GM18498 (cell line): Measurements from ENCODE around the gene DCDC1.
"Not testable (repeated sequence)": the region's sequence is repeated elsewhere in the genome, so short reads cannot be mapped to it uniquely, and the experiment has no call there.

Experiments used
- ATAC-seq: cut with Tn5 transposase; IDR thresholded peaks from one replicate; pipeline ENCODE4 v1.9.1; 2021; ENCODE audit warnings: mild to moderate bottlenecking, moderate library complexity; ENCODE audit not compliant: unreplicated experiment

Gene DCDC1

DNA sequence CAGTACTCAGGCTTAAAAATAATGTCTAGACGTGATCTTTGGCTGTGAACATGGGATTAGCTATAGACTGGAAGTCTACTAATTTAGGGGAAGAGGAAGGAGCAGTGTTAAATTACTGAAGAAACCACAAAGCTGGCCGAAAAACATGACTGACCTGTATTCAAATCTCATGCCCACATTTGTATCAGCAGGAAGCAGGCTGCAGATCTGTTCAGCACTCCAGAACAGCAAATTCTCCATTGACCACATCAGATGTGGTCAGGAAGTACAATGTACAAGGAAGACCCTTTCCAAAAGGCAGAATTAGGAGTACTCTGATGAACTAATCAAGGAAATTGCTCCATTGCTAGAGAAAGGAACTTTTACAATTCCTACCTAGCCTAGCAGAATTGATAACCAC lies 31.7 kb downstream of the DCDC1 start:
- ATAC-seq, result no peak

- ATAC-seq, result no peak
Measured at GRCh38 chr11:31328697-31329096, 40.8 kb downstream of the DCDC1 start.

- ATAC-seq, result no peak
Measured at GRCh38 chr11:31327417-31327816, 42.1 kb downstream of the DCDC1 start.

- peak; percentile 70 for ATAC-seq
Measured at GRCh38 chr11:31326470-31327148, 42.9 kb downstream of the DCDC1 start.

DNA sequence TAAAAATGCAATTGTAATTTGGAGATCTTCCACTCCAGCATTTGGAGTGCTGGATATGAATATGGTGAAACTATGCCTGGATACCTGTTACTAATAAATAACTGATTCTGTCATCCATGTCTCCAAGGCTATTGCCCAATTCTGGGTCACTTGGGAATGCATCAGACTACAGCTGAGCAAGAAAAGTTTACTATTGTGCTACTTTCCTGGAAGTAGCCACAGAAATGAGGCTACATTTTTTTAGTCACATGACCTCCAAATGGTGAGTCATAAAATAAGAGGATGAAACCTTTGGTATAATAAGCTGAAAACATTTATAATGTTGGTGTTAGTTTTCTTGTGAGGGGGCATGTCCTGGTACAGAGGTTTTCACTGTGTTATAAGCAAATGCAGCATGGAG lies 44.4 kb downstream of the DCDC1 start:
- no peak for ATAC-seq

- no peak for ATAC-seq
Measured at GRCh38 chr11:31323145-31323544, 46.4 kb downstream of the DCDC1 start.

- not testable (repeated sequence) for ATAC-seq
Measured at GRCh38 chr11:31321494-31321893, 48.0 kb downstream of the DCDC1 start.

DNA sequence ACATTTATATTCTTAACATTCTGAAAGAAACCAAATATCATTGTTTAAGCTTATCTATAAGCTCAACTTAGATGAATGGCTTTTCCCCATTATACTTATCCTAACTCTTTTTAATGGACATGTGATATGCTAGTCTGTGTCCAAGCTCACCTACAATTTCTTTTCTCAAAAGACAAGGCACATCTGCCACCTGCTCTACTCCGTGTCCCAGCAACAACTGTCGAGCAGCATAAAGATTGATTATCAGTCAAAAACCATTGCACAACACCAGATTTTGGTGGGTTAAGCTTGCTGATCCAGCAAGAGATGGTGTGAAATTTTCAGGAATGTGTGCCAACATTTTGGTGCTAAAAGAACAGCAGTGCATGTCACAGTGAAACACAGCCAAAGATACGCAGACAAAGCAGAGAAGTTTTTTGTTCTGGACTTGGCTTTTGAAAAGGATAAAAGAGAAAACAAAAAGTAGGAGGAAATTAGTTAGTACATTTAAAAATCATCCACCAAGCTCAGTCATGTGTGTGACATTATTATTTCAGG lies 65.8 kb downstream of the DCDC1 start:
- no peak for ATAC-seq

DNA sequence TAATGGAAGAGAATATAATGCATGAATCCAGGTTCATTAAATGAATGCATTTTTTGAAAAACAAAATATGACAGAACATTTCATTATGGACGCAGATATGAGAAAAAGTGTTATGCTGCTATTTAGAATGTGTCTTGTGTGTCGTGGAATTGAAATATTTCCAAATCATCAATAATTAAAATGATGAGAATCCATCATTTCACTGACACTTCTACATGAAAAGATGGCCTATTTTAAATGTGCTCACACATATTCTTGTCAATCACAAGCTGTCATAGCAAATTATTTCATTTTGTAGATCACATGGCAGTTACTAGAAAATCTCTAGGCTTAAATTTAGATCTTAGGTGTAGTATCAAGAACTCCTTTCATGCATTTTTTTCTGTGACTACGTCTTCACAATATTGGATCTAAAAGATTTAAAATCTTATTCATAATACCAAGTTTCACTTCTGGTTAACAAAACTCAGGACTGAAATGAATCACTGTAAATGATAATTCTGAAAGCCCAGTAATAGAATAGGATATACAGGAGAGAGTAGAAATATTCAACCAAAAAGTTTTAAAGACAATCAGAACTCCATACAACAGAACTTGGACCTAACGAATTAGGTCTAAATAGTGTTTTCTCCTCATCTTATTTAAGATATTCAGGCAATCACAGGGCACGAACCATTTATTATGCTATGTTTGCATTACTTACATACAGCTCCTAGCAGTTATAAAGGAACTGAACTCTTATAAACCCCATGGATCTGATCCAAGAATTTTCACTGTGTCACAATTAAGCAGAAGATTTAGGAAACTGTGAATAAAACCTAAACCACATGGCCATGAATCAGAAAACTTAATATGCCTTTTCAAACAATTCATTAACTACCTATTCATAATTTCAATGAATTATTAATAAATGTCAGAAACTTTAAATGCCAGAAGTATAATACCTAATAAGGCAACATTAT lies 67.7 kb downstream of the DCDC1 start:
- no peak for ATAC-seq

DNA sequence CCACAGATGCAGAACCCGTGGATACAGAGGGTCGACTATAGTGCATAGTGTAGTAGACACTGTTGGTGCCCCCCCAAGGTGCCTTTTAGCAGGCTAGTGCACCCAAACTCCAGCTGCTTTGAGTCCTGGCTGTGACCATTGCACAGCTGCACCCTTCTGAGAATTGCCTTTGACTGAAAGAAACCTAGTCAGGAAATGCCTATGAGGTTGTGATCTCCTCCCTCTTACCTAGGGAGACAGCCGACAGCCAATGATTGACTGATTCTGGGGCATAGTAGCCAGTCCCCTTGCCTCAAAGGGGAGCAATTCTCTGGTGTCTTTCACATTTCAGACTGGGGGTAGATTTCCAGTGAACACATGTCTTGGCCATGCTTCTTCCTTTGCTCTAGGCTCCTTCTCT lies 74.2 kb downstream of the DCDC1 start:
- ATAC-seq, result no peak

DNA sequence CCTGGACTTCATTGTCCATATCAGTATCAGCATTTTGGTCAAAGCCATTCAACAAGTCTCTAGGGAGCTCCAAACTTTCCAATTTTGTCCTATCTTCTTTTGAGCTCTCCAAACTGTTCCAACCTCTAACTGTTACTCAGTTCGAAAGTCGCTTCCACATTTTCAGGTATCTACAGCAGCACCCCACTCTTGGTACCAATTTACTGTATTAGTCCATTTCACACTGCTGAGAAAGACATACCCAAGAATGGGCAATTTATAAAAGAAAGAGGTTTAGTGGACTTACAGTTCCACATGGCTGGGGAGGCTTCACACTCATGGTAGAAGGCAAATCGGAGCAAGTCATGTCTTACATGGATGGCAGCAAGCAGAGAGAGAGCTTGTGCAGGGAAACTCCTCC lies 96.0 kb downstream of the DCDC1 start:
- ATAC-seq, result not testable (repeated sequence)

- no peak for ATAC-seq
Measured at GRCh38 chr11:31267720-31268119, 101.8 kb downstream of the DCDC1 start.

GRCh38 chr11:31264834-31265233 lies 104.7 kb downstream of the DCDC1 start:
- ATAC-seq, result no peak

GRCh38 chr11:31262761-31263160 lies 106.8 kb downstream of the DCDC1 start:
- no peak for ATAC-seq

GRCh38 chr11:31259797-31260196 lies 109.7 kb downstream of the DCDC1 start:
- ATAC-seq, result no peak

- no peak for ATAC-seq
Measured at GRCh38 chr11:31254415-31254814, 115.1 kb downstream of the DCDC1 start.

DNA sequence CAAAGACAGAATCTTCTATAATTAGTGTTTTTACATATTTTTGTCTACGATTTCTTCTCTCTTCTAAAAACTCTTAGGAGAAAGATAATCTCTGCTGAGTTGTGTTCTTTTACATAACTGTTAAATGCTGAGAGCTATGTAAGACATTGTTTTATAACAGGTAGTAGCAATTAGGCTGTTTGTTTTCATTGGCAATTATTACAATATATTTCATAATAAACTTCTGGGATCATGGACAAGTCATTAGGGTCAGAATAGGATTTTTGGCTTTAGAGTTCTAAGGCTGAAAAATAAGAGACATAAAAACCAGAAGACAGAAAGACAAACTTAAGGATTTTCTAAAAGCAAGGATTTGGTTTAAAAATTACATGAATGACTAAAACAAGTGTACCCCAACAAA lies 120.8 kb downstream of the DCDC1 start:
- no peak for ATAC-seq

- no peak for ATAC-seq
Measured at GRCh38 chr11:31247321-31247720, 122.2 kb downstream of the DCDC1 start.

GRCh38 chr11:31246451-31247165 lies 122.9 kb downstream of the DCDC1 start:
- ATAC-seq, result no peak

DNA sequence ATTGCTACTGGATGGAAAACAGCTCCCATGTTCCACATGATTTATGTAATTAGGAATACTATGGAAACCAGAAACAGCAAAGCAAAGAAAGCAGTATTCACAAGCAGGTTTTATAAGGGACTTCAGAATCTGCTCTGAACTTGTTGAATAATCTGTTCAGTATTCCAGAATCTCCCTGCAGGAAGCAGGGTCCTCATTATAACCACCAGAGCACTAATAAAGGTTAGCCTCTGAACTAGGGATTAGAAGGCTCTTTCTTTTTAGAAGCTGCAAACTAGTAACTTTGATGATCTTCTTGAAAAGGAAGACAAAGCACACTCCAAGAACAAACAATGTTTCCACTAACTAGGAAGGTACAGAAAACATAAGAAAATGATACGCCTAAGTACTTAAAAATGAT lies 125.8 kb downstream of the DCDC1 start:
- ATAC-seq, result no peak

- peak; percentile 51 for ATAC-seq
Measured at GRCh38 chr11:31240340-31240904, 129.1 kb downstream of the DCDC1 start.
